Adrenal gland (tissue), 5 donors: ENCODE data around the gene TRAPPC12.

Source experiments
- POLR2A ChIP-seq, 2 donors: fragments of 450-650 bp; IDR thresholded peaks; one replicate each; pipeline ENCODE4 v1.6.1; 2017; ENCODE audit warnings: antibody characterized with exemption in 2 of 2, mild to moderate bottlenecking in 2 of 2, moderate library complexity in 1 of 2
- TF ChIP-seq, protein P1 (sequence below), 6 experiments: fragments of 450-650 bp in 4 of 6; fragments of 200-600 bp in 2 of 6; sonication (generic) in 1 of 6; IDR thresholded peaks; 1 replicate in 5 of 6; 2 replicates in 1 of 6; pipeline versions ENCODE4 v1.5.1 to v1.8.0; 2016 to 2021; ENCODE audit warnings: antibody characterized with exemption in 6 of 6, mild to moderate bottlenecking in 2 of 6, moderate library complexity in 1 of 6
- donor health status: DM: no; HTN: no; CAD: no.

DNA sequence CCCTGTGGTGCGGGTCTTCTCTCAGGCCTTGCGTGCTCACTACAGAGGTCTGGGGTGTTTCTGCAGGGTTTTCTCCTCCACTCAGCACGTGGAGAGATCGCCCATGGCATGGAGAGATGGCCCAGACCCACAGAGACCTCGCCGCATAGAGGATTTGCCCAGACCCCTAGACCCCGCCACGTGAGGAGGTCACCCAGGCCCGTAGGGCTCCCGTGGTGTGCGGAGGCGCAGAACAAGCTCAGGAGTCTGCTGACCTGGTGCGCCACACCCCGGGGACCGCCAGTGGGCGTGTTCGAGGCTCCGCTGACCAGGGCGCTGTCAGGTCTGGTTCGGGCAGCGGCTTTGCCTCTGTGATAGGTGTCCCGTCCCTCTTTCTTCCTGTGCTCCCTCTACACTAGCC lies 75.3 kb downstream of the TRAPPC12 start:
- TF ChIP-seq, protein P1, sequence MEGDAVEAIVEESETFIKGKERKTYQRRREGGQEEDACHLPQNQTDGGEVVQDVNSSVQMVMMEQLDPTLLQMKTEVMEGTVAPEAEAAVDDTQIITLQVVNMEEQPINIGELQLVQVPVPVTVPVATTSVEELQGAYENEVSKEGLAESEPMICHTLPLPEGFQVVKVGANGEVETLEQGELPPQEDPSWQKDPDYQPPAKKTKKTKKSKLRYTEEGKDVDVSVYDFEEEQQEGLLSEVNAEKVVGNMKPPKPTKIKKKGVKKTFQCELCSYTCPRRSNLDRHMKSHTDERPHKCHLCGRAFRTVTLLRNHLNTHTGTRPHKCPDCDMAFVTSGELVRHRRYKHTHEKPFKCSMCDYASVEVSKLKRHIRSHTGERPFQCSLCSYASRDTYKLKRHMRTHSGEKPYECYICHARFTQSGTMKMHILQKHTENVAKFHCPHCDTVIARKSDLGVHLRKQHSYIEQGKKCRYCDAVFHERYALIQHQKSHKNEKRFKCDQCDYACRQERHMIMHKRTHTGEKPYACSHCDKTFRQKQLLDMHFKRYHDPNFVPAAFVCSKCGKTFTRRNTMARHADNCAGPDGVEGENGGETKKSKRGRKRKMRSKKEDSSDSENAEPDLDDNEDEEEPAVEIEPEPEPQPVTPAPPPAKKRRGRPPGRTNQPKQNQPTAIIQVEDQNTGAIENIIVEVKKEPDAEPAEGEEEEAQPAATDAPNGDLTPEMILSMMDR (IDR thresholded peaks at IDR 0.05): no peak
- no peak for TF ChIP-seq POLR2A (IDR thresholded peaks at IDR 0.05)
